Esophagus mucosa (tissue), 1 donor: ENCODE data around the gene VSTM2B. TPM values are rescaled to one million over a fixed set of nuclear protein-coding genes. Genes with fewer than 3 reads are reported as not detected.

Experiments
- ATAC-seq: fragments of 200-7000 bp; cut with Tn5 transposase; one replicate; pipeline ENCODE4 v1.9.1; 2020
- total RNA-seq: library from RNA; stranded (reverse); gene quantifications from one replicate; pipeline ENCODE4 v1.2.4, GENCODE V29; 2023
- donor health status: DM: yes; HTN: yes; CAD: no.

VSTM2B gene
- total RNA-seq, 1 donor from 2014 or later, result not detected

DNA sequence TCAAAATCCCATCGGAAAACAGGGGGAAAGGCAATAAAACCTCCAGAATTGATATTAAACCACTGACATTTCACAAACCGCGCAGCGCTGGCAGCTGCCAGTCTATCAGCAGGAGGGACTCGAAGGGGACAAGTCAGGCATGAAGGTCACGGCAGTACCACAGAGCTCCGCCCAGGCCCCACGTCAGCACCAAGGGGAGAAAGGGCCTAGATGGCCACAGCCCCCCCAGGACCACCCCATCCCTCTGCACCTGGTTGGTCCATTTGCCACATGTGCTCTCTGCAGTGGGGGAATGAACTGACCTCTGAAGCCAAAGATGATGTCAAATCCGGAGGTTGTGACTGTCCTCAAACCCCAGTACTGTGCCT, 9.5 kb upstream of the VSTM2B start:
- ATAC-seq, result no peak

DNA sequence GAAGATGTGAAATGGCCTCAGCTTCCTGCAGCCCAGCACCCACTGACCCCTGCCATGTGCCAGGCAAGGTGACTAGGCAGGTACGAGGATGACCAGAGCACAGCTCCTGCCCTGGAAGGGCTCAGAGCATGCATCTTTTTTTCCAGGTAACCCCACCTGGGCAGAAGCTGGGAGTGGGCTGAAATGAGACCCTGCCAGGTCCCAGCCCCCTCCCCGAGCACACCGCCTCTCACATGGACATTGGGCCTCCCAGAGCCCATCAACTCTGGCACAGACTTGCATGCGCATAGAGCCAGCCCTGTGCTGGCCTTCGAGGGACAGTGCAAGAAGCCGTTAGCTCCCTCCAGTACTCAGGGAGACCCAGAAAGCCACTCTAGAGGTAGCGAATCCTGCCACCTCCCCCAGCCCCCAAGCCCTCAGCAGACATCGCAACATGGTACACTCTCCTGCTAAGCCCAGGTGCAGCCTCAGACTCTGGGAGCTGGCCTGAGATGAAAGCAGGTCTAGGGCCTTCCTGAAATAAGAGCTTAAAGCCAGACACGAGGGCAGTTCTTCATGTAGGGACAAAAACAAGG, 8.9 kb upstream of the VSTM2B start:
- no peak for ATAC-seq

DNA sequence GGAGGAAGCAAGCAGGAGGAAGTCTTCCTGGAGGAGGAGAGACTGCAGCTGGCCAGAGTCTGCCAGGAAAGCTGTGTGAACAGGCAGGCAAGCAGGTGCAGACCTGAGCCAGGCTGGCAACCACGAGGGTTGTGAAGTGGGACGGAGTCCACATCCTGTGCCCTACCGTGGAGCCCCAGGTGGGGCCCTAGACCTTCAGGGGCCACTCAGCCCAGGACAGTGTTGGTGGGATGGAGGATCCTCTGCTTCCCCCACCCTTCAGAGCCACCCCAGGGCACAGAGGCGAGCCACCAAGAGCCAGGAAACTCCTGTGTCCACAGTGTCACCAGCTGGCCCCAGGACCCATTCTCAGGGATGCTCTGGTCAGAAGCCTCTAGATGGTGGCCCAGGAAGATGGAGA, 8.4 kb upstream of the VSTM2B start:
- no peak for ATAC-seq

DNA sequence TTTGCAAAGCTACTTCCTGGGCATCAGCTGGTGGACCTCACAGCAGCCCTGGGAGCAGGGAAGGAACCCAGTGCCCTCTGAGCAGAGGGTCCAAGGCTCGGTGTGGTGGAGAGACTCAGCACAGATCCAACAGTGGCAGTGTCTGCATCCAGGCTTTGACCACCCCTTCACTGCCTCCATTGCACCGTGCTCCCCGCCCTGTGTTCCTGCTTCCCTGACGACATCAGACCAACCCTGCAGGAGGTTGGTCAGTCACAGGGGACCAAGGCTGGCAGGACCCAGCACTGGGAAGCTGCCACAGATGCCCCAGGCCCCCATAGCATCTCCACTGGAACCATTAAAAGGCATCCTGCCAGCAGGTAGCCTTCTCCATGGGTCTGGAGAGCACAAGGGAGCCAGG, 7.8 kb upstream of the VSTM2B start:
- ATAC-seq, result no peak

DNA sequence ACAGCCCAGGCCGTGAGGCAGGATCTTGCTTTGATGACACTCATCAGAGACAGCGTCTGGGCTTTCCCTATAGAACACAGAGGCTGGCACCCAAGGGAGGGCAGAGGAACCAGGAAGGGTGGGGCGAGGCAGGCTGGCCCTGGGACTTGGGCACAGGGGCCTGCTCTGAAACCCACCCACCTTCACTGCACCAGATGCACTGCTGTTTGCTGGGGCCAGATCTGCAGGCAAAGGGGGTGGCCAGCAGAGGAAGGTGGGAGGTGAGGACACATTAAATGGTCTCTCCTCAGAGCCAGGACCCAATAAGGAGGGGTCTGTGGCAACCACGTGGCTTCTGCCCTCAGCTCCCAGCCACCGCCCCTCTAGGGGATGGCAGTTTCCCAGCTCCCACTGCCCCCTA, 6.6 kb upstream of the VSTM2B start:
- ATAC-seq, result no peak

DNA sequence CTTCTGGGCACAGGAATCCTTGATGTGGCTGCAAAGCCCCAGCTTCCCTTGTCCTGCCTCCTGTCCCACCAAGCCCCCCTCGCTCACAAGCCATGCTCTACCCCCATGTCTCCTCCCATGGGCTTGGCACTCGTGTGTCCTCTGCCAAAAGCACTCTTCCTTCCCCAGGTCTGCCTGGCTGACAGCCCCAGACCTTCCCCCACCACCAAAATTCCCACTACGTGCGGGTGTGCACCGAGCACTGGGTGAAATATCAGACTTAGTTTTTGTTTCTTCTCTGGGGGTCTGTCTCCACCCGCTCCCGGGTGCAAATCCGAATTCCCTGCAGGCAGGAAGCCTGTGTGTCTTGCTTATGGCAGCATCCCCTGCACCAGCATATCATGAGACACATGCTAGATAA, 5.9 kb upstream of the VSTM2B start:
- ATAC-seq, result no peak

DNA sequence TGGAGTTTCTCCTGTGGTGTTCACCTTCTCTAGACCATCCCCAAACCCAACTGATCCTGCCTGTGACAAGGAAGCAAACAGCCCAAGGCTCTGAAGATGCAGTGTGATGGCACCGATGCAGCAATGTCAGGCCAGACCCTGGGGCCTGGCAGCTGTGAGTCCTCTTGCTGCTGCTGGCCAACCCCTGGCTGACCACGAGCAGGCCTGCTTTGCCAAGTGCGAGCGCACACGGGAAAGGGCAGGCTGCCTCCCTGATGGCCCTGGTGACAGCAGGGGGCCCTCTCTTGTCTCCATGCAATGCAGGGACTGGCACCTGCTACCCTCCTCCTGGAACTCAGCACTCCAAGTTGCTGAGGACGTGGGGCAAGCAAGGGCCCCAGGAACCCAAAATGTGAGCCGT, 5.4 kb upstream of the VSTM2B start:
- no peak for ATAC-seq

DNA sequence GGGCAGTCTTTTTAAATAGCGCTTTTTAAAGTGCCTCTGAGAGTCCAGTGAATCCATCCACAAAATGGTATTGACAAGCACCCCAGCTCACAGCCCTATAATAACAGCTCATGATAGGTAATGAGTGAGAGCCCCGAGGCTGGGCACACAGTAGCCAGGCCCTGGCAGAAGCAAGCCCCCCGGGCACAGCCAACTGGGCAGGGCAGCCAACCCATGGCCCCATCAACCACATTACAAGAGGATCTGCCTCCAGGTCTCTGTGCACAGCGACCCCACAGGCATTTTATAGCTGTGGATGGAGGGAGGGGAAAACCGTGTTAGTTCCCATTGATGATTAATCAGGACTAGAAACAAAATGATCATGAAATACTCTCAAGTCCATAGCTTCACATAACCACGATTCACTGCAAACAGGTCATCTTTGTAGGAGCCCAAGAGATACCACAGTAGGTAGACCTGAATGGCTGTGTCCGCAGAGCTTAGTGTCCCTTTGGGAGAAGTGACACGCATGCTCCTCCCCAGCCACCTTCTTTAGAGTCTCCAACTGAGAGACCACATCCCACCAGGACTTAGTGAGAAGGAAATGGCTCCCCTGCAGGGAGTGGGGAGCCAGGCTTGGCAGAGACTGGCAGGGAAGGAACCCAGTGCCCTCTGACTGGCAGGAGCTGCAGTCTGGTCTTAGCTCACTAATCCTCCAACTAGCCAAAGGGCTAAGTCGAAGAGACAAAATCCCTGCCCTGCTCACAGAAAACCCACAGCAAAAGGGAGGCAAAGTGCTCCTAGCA, 4.3 kb upstream of the VSTM2B start:
- no peak for ATAC-seq

DNA sequence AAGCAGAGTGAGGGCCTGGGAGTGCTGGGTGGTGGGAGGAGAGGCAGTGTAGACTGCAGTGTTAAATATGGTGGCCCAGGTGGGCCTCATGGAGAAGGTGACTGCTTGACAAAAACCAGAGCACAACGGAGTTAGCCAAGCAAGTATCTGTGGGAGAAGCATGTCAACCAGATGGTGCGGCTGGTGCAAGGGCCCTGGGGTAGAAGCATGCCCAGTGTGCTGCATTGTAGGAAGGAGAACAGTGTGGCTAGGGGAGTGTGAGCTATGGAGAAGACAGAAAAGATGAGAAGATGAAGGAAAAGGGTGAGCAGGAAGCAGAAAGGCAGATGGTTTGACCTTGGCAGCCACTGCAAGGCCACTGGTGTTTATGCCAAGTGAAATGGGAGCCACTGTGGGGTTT, 2.2 kb upstream of the VSTM2B start:
- ATAC-seq, result no peak

DNA sequence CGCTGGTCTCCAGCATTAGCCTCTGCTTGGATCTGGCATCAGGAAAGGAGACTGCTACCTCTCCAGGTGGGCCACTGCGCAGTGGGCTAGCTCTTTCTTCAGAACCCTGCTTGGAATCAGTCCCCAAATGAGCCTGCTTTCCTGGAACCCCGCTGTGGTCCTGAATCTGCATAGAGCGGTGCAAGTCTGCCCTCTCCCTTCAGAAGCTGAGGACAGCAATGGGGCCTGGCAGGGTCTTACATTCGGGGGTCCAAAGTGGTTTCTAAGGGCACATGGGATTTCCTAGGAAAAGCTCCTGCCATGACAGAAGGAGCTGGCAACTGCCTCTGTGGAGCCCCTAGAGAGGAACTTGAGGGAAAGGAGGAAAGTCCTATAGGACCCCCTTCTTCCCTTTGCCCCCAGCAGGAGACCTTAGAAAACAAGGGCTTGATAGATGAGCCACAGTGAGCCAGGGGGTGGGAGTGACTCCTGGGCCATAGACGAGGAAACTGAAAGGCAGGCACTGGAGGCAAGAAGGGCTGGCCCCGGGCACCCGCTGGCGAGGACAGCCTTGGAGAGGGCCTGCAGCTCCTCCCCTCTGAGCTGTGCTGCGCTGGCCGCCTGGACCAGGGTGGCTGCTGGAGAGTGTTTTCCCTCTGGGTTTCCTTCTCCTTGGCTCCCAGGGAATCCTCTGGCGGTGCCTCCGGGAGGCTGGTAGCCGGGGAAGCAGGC, 1.4 kb upstream of the VSTM2B start:
- no peak for ATAC-seq

DNA sequence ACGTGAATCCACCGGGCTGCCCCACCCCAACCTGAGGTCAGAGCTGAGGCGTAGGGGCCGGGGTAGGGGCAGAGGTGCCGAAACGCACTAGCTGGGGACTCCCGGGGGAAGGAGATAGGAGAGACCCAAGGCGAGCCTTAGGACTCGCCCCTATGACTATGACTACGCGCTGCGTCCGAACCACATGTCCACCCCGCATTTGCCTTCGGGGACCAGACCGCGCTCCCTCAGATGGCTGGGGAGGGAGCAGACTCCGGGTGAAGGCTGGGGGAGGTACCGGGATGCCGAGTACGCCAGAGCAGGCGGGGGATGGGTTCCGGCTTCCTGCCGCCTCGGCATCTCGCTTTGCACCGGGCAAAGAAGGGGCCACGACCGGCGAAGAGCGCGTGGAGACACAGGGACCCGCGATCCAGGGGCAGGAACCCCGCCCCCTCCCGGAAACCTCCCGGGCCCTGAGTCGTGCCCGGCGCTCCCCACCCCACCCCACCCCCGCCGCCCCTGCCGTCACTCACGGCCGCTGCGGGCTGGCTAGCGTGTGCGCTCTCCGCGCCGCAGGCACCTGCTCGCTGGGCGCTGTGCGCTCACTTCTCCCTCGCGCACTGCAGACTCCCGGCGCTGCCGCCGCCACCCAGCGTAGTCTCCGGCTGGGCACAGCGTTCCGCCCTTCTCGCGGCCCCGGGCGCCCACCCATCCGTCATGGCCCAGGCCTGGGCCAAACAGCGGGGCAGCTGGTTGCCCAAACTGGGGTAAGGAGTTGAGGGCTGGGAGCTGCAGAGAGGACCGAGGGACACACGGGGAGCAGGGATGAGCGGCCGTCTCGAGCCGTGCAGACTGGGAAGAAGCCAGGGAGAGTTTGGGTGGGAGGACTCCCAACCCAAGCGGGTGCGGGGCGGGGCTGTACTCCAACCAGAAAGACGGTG, 622 bp upstream of the VSTM2B start:
- ATAC-seq, result no peak

DNA sequence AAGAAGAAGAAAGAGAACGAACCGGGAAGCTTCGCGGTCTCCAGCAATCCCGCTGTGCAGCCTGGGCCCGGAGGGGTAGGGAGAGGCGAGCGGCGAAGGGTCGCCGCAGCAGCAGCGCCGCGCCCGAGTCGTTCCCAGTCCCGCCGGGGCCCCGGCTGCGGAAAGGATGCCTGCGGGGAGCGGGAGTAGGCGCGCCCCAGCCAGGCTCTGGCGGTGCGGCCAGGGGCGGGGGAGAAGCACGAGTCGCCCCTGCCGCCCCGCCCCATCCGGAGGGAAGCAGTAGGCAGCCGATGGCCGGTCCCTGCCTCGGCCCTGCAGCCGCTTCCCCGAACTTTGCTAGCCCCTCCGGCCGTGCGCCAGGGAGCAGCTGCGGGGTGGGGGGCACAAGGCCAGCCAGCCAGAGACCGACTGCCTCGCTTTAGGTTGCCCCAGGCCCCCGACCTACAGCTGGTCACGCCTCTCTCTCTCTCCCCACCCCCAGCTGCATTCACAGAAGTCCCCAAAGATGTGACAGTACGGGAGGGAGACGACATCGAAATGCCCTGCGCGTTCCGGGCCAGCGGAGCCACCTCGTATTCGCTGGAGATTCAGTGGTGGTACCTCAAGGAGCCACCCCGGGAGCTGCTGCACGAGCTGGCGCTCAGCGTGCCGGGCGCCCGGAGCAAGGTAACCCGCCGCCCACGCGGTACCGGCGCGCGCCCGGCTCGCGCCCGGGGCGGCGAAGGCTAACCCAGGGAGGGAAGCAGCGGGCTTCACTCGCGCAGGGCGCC, 1.1 kb downstream of the VSTM2B start:
- ATAC-seq, result no peak

DNA sequence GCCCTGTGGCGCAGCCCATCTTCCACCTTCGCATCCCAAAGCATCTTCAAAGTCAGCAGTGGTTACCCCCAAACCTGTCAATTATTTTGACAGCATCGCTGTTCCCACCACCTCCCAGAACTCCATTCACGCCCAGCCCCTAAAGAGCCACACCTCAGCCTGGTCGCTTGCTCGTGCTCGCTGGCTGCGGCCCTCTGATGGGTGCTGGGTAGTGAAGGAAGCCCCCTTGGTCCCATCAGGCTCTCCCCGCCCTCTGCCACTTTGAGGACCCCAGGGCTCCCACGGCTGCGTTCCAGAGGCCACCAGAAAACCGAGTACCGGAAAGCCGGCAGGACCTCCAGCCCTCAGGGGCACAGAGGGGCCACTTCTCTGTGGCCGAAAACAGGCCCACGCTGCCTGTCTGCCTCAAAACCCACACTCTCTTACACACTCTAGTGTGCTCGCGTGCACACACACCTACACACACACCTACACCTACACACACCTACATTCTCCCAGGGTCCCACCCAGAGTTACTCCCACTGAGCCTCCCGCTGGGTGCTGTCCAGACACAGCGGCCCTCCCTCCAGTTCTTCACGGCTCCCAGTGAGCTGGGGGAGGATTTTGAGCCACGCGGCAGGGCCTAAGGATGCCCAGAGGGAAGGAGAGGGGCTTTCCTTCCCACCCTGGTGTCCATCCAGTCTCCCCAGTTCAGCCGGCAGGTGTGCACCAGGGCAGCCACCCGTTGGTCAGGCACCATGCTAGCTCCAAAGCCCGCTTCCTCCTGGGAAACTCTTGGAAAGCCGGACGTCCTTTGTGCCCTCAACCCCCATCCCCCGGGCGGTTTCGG, 1.9 kb downstream of the VSTM2B start:
- ATAC-seq, result no peak

DNA sequence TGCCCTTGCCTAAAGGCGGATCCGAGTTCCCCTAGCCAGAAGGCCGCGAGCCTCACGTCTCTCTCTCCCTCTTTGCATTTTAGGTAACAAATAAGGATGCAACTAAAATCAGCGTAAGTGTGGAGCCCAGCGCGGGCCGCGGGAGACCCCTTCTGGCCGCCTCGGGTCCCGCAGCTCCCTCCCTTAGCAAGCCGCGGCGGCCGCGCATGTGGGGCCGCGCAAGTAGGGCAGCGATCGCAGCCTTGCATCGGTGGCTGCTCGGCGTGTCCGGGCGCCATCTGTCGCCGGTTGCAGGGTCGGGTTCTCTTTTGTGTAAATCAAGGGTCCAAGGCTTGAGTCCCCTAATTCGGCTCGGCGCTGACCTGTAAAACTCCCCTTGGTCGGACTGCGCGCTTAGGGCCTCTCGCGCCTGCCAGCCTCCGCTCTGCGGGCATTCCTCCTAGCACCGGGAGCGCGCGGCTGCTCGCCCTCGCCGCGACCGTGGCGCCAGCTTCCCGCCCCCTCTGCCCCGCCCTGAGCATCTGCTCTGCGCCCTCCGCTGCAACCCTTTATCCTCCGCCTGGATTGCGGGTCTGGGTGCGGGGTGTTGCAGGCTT, 2.7 kb downstream of the VSTM2B start:
- peak; percentile 57 for ATAC-seq

DNA sequence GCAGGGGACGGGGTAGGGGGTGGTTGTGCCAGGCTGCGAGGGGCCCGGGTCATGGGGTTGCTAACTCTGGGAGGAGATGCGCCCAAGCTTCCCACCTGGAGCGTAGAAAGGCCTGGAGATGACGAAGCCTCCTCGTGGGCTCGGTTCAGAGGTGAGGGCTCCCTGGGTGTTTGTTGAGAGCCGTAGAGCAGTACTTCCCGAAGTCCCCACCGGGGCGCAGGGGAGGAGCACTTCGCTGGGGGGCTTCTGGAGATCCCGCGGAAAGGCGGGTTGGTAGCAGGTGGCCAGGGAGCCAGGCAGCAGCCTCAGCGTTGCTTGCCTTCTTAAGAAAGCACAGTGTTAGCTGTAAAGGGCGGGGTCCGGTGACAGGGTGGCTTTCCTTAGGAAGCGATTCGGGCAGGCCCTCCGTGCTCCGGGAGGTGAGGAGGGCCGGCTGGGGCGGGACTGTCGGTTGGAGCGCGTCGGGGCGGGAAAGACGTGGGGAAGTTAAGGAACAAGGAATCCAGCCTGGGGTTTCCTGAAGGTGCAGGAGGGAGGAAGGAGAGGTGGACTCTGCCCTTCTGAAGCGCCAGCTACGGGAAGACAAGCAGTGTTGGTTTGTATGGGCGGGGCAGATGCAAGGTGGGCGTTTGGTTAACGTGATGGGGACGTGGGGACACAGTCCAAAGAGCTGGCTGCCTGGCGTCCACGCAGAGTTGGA, 3.3 kb downstream of the VSTM2B start:
- ATAC-seq, result no peak

DNA sequence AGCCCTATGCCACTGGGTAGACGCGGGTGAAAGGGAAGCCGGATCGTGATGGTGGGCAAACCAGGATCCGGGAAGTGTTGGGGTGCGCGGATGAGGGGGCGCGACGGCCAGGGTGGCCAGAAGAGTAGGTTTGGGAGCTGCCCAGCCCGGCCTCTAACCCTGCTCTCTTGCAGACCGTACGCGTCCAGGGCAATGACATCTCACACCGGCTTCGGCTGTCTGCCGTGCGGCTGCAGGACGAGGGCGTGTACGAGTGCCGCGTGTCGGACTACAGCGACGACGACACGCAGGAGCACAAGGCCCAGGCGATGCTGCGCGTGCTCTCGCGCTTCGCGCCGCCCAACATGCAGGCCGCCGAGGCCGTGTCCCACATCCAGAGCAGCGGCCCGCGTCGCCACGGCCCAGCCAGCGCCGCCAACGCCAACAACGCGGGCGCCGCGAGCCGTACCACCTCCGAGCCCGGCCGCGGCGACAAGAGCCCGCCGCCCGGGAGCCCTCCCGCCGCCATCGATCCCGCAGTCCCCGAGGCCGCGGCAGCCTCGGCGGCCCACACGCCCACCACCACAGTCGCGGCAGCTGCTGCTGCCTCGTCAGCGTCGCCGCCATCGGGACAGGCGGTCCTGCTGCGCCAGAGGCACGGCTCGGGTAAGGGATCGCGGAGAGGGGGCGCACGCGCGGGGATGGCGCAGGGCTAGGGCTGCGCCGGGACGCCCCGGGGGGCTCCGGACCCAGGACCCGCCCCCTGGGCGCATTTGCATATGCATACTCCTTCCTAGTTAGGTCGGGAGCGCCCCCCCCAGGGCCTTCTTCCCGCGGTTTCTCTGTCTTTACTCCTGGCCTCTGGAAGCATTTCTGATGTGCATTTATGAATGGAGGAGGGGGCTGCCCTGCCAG, 4.1 kb downstream of the VSTM2B start:
- ATAC-seq, result no peak

DNA sequence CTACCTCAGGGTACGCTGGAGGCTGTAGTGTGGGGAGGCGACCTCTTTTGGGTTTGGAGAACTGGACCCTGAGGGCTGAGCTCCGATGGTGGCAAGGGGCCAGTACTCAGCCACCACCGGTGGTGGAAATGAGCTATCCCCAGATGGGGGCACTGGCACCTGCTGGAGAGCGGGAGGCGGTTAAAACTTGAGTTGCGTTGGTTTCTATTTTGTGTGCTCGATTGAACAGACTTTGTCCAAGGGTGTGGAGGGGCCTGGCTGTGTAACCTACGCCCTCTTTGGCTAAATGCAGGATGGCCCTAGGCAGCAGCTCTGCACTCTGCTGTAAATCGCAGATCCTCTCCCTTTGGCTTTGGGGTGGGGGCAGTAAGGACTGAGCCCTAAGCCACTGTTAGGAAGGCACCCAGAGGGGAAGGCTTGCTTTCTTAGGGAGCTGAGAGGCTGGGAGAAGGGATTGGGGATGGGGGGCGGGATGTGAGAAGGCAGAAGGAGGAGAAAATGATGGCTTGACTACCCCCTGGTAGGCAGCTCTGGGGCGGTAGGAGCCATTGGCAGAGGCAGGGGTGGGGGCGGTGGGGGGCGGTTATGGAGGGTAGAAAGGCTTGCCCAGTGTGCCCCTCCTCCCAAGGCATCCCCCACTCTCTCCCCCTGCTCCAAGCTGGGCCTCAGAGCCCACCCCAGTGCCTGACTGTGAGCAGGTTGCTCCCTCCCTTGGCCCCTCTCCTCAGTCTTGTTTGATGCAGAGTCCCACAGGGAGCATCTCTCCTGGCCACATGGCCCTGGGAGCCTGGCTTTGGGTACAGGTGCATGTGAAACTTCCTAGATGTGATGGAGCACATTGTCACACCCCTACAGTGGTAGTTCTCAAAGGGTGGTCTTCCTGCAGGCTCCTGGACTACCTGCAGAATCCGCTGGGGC, 5.0 kb downstream of the VSTM2B start:
- ATAC-seq, result no peak

DNA sequence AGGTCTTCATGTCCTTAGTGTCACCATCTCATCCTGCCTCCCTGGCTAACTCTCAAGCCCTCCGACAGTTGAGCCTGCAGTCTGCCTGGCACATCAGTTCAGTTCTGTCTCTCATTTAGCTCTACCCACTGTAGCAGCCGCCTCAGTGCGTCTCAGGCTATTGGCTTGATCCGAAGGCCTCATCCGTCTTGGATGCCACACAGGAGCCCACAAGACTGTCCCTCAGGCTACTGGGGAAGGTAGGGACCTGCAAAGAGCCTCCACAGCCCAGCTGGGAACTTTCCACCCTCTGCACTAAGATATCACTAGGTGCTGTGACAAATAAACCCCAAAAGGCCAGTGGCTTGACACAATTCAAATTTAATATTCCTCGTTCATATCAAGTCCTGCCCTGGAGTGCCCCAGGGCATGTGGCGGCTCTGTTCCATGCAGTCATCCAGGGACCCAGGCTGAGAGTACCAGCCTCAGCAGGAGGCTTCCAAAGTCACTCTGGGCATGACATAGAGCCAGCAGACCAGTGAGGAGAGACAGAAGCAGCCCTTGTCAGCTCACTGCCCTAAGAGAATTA, 5.7 kb downstream of the VSTM2B start:
- no peak for ATAC-seq
